KMS-11 (cell line): Measurements from ENCODE around the gene TMEM51.

Experiments
- H2AFZ ChIP-seq: fragments of 200-600 bp; sonication (generic); 2 replicates; pipeline ENCODE4 v1.6.1; 2016; ENCODE audit warnings: antibody characterized with exemption, mixed run types, low read depth
- H3K27ac ChIP-seq: fragments of 200-600 bp; sonication (generic); 2 replicates; pipeline ENCODE4 v1.6.1; 2016; ENCODE audit warnings: mild to moderate bottlenecking, mixed run types
- H3K27me3 ChIP-seq: fragments of 200-600 bp; sonication (generic); 2 replicates; pipeline ENCODE4 v1.6.1; 2017; ENCODE audit warnings: mild to moderate bottlenecking, low read depth, mixed run types, moderate library complexity; ENCODE audit not compliant: insufficient read depth
- H3K36me3 ChIP-seq: fragments of 200-600 bp; sonication (generic); 2 replicates; pipeline ENCODE4 v1.6.1; 2017; ENCODE audit warnings: mild to moderate bottlenecking, mixed run types; ENCODE audit not compliant: insufficient read depth
- H3K4me1 ChIP-seq: fragments of 200-600 bp; sonication (generic); 2 replicates; pipeline ENCODE4 v1.6.1; 2016; ENCODE audit warnings: mild to moderate bottlenecking, low read depth, mixed run types; ENCODE audit not compliant: poor library complexity, severe bottlenecking
- H3K4me2 ChIP-seq: fragments of 200-600 bp; sonication (generic); 2 replicates; pipeline ENCODE4 v1.7.0; 2016; ENCODE audit warnings: mild to moderate bottlenecking, mixed run types
- H3K4me3 ChIP-seq: fragments of 200-600 bp; sonication (generic); IDR thresholded peaks from 2 replicates; pipeline ENCODE4 v1.6.1; 2017; ENCODE audit warnings: low read depth, low read length, mixed read lengths; ENCODE audit not compliant: insufficient read depth
- H3K79me2 ChIP-seq: fragments of 200-600 bp; sonication (generic); 2 replicates; pipeline ENCODE4 v1.6.1; 2016; ENCODE audit warnings: low read depth, mixed run types; ENCODE audit not compliant: insufficient read depth
- H3K9ac ChIP-seq: fragments of 200-600 bp; sonication (generic); 2 replicates; pipeline ENCODE4 v1.6.1; 2016; ENCODE audit warnings: mild to moderate bottlenecking, mixed run types
- H4K20me1 ChIP-seq: fragments of 200-600 bp; sonication (generic); 2 replicates; pipeline ENCODE4 v1.6.1; 2016; ENCODE audit warnings: mild to moderate bottlenecking, mixed run types; ENCODE audit not compliant: insufficient read depth
- CTCF ChIP-seq: fragments of 200-600 bp; sonication (generic); conservative IDR thresholded peaks from 2 replicates; pipeline ENCODE4 v1.6.1; 2017; ENCODE audit warnings: low read depth, mild to moderate bottlenecking, antibody characterized with exemption, low read length, moderate library complexity, mixed read lengths

Gene TMEM51

GRCh38 chr1:15157524-15158399 is 4.2 kb downstream of the TMEM51 start:
- Histone ChIP-seq H3K9ac (no peak overlapping the region), H3K4me1 (peaks cover 71% of the 10 kb centered on the region), H3K27ac (peak overlapping the region; percentile 67; the same call in 1 of the 2 replicates), H3K27me3 (no peaks in the 10 kb centered on the region), H3K36me3 (no peaks in the 10 kb centered on the region), H3K79me2 (no peaks in the 10 kb centered on the region), H4K20me1 (no peaks in the 10 kb centered on the region), H3K4me2 (peak overlapping the region; percentile 79), H2AFZ (no peak overlapping the region), H3K4me3 (no peak overlapping the region)
- TF ChIP-seq CTCF: no peak

- TF ChIP-seq CTCF: no peak
- no peaks in the 10 kb centered on the region for H3K27me3 ChIP-seq
- no peaks in the 10 kb centered on the region for H3K79me2 ChIP-seq
- H2AFZ ChIP-seq: no peak overlapping the region
- H3K4me3 ChIP-seq: no peak overlapping the region
- no peak overlapping the region for H3K9ac ChIP-seq
- H3K27ac ChIP-seq: no peak overlapping the region
- no peak overlapping the region for H3K4me2 ChIP-seq
- no peaks in the 10 kb centered on the region for H4K20me1 ChIP-seq
- peaks cover 71% of the 10 kb centered on the region for H3K4me1 ChIP-seq
- no peaks in the 10 kb centered on the region for H3K36me3 ChIP-seq
These were observed 5.1 kb downstream of the TMEM51 start for GRCh38 chr1:15158506-15159165.

GRCh38 chr1:15159166-15159555 is 5.6 kb downstream of the TMEM51 start:
- Histone ChIP-seq H3K4me1 (peaks cover 70% of the 10 kb centered on the region), H3K9ac (no peak overlapping the region), H3K4me2 (no peak overlapping the region), H4K20me1 (no peaks in the 10 kb centered on the region), H3K27me3 (no peaks in the 10 kb centered on the region), H3K36me3 (no peaks in the 10 kb centered on the region), H2AFZ (no peak overlapping the region), H3K27ac (no peak overlapping the region), H3K4me3 (no peak overlapping the region), H3K79me2 (no peaks in the 10 kb centered on the region)
- no peak for TF ChIP-seq CTCF

GRCh38 chr1:15160626-15161025 is 7.1 kb downstream of the TMEM51 start:
- no peak overlapping the region for H3K4me3 ChIP-seq
- no peaks in the 10 kb centered on the region for H3K79me2 ChIP-seq
- H3K27me3 ChIP-seq: no peaks in the 10 kb centered on the region
- no peak overlapping the region for H2AFZ ChIP-seq
- no peak overlapping the region for H3K9ac ChIP-seq
- H3K36me3 ChIP-seq: no peaks in the 10 kb centered on the region
- no peak overlapping the region; the same call in 1 of the 2 replicates for H3K27ac ChIP-seq
- peak overlapping the region; percentile 60 for H3K4me2 ChIP-seq
- no peaks in the 10 kb centered on the region for H4K20me1 ChIP-seq
- no peak for TF ChIP-seq CTCF
- peaks cover 58% of the 10 kb centered on the region for H3K4me1 ChIP-seq
